ENCODE results near the gene DCAF8. TPM values are rescaled to one million over a fixed set of nuclear protein-coding genes. Genes with fewer than 3 reads are reported as not detected.

The DCAF8 gene
- total and polyA plus RNA-seq, 2 donors from 2014 or later: 69.6 to 136 TPM

DNA sequence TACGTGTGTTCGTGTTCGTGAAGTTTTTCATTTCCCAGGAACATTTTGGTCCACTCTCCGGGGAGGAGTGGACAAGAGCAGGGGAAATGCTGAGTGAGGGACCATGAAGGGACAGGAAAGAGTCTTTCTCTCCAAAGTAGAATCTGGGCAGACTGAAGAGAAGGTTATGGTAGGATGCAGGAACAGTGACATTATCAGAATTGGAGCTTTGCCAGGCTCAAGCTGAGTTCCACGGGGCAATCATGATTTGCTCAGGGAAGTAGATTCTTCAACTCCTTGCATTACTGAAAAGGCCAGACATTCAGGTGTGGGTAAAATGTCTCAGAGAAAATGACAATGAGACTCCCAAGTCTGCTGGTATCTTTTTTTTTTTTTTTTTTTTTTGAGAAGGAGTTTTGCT lies 94.3 kb downstream of the DCAF8 start:
- no peak for DNase-seq
- Histone ChIP-seq H3K27me3 (ENCODE audit: control insufficient read depth, insufficient read depth, low read length) (no peaks in the 10 kb centered on the region), H3K4me1 (ENCODE audit: control insufficient read depth in 2 of 3, insufficient read depth in 2 of 3, low read depth in 1 of 3, low read length in 3 of 3) (peaks cover 0 to 2% (median 0%) of the 10 kb centered on the region in 3 donors), H3K9ac (ENCODE audit: low read length in 3 of 3) (no peak overlapping the region), H3K9me3 (ENCODE audit: control insufficient read depth in 2 of 3, insufficient read depth in 1 of 3, low read length in 3 of 3) (no peaks in the 10 kb centered on the region), H3K27ac (ENCODE audit: low read depth in 2 of 2, low read length in 2 of 2) (no peak overlapping the region), H3K36me3 (ENCODE audit: control insufficient read depth in 2 of 3, insufficient read depth in 3 of 3, low read length in 3 of 3) (no peaks in the 10 kb centered on the region), H3K4me3 (ENCODE audit: low read length in 3 of 3) (no peak overlapping the region)
- no peak for FAIRE-seq
- TF ChIP-seq, protein P1, sequence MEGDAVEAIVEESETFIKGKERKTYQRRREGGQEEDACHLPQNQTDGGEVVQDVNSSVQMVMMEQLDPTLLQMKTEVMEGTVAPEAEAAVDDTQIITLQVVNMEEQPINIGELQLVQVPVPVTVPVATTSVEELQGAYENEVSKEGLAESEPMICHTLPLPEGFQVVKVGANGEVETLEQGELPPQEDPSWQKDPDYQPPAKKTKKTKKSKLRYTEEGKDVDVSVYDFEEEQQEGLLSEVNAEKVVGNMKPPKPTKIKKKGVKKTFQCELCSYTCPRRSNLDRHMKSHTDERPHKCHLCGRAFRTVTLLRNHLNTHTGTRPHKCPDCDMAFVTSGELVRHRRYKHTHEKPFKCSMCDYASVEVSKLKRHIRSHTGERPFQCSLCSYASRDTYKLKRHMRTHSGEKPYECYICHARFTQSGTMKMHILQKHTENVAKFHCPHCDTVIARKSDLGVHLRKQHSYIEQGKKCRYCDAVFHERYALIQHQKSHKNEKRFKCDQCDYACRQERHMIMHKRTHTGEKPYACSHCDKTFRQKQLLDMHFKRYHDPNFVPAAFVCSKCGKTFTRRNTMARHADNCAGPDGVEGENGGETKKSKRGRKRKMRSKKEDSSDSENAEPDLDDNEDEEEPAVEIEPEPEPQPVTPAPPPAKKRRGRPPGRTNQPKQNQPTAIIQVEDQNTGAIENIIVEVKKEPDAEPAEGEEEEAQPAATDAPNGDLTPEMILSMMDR (IDR thresholded peaks at IDR 0.05; ENCODE audit: borderline replicate concordance, extremely low read depth, insufficient read depth): no peak
- intact Hi-C loops (cut with DNase I): no loop called here

DNA sequence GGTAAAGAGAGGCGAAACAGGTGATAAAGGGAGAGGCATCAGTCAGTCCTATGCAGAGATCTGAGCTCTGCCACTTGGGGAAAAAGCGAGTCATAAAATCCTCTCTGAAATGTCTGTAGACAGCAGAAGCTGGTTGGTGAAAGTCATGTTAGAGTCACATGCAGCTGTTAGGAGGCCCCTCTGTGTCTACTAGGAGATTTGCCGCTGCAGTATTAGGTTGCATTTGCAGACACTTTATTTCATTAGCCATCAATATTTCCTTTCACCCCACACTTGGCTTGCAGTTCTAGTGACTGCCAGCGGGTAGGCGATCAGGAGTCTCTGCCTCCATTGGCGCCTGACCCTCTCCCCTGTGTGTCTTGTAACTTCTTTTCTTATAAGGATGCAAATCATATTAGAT lies 94.8 kb downstream of the DCAF8 start:
- Histone ChIP-seq H3K36me3 (ENCODE audit: control insufficient read depth in 2 of 3, insufficient read depth in 3 of 3, low read length in 3 of 3) (no peaks in the 10 kb centered on the region), H3K4me3 (ENCODE audit: low read length in 3 of 3) (no peak overlapping the region), H3K4me1 (ENCODE audit: control insufficient read depth in 2 of 3, insufficient read depth in 2 of 3, low read depth in 1 of 3, low read length in 3 of 3) (peaks cover 0 to 2% (median 0%) of the 10 kb centered on the region in 3 donors), H3K9ac (ENCODE audit: low read length in 3 of 3) (no peak overlapping the region), H3K27ac (ENCODE audit: low read depth in 2 of 2, low read length in 2 of 2) (no peak overlapping the region), H3K9me3 (ENCODE audit: control insufficient read depth in 2 of 3, insufficient read depth in 1 of 3, low read length in 3 of 3) (no peaks in the 10 kb centered on the region), H3K27me3 (ENCODE audit: control insufficient read depth, insufficient read depth, low read length) (no peaks in the 10 kb centered on the region)
- intact Hi-C loops (cut with DNase I): no loop called here
- TF ChIP-seq, protein P1 (IDR thresholded peaks at IDR 0.05; ENCODE audit: borderline replicate concordance, extremely low read depth, insufficient read depth): no peak
- DNase-seq (peak in 2 of 5 donors; percentile 22 to 24), FAIRE-seq (no peak)

GRCh38 chr1:160167056-160167455 lies 95.3 kb downstream of the DCAF8 start:
- H3K4me3 ChIP-seq (ENCODE audit: low read length in 3 of 3): no peak overlapping the region
- no peaks in the 10 kb centered on the region for H3K9me3 ChIP-seq (ENCODE audit: control insufficient read depth in 2 of 3, insufficient read depth in 1 of 3, low read length in 3 of 3)
- H3K36me3 ChIP-seq (ENCODE audit: control insufficient read depth in 2 of 3, insufficient read depth in 3 of 3, low read length in 3 of 3): no peaks in the 10 kb centered on the region
- H3K27ac ChIP-seq (ENCODE audit: low read depth in 2 of 2, low read length in 2 of 2): no peak overlapping the region
- peaks cover 0 to 2% (median 0%) of the 10 kb centered on the region in 3 donors for H3K4me1 ChIP-seq (ENCODE audit: control insufficient read depth in 2 of 3, insufficient read depth in 2 of 3, low read depth in 1 of 3, low read length in 3 of 3)
- no peak for FAIRE-seq
- DNase-seq: no peak
- no peak overlapping the region for H3K9ac ChIP-seq (ENCODE audit: low read length in 3 of 3)
- TF ChIP-seq, protein P1 (IDR thresholded peaks at IDR 0.05; ENCODE audit: borderline replicate concordance, extremely low read depth, insufficient read depth): no peak
- intact Hi-C loops (cut with DNase I): no loop called here
- no peaks in the 10 kb centered on the region for H3K27me3 ChIP-seq (ENCODE audit: control insufficient read depth, insufficient read depth, low read length)

Measured in kidney (tissue), 14 donors.